Raji (cell line): ENCODE data around the gene PGAP2.

Experiments
- POLR2A ChIP-seq: IDR thresholded peaks from 2 replicates; pipeline ENCODE4 v1.6.1; 2011; ENCODE audit warnings: low read depth, low read length, control low read depth; ENCODE audit not compliant: insufficient read depth

The PGAP2 gene

DNA sequence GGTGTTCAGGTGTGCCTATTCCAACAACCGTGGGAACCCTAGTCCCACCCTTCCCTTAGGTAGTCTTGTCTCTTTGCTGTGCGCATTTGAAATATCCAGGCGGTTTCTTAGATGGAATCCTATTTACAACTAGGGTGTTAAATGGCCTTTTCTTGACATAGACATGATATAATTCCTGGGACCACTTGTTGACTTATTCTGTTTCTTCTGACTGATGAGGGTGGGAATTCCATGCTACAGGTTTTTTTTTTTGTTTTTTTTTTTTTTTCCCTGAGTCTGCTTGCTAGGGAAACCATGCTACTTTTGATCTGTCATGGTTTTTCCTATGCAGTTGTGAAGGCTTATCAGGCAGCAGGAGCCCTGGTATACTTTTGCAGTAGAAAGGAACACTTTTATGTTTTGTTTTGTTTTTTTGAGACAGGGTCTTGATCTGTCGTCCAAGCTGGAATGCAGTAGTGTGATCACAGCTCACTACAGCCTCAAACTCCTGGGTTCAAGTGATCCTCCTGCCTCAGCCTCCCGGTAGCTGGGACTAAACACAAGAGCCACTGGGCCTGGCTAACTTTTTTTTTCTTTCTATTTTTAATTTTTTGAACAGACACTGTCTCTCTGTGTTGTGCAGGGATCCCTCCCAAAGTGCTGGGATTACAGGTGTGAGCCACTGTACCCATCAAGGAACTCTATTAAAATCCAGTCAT is 48.6 kb downstream of the PGAP2 start:
- TF ChIP-seq POLR2A = no peak

- TF ChIP-seq POLR2A = no peak
Observed at GRCh38 chr11:3857628-3858027, 49.3 kb downstream of the PGAP2 start.

DNA sequence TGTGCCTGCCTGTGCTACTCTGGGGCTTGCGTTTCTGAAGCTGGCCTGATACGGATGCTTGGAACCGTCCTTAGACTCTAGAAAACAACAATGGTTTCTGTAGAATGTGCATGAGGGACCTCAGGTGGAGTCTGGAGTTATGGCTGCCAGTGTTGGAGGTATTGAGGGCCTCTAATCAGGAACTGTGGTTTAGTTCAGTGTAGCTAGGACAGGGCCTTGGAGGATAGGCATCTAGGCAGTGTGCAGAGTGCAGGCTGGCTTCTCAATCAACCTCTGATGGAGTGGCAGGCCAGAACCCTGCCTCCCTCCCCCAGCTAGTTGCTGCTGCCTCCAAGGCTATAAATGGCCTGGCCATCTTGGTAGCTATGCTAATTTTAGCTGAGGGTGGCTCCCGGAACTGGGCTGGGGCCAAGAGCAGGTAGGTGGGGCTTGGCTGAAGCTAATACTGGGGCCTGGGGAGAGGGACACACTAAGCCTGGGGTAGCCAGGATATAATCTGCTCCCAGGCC is 51.1 kb downstream of the PGAP2 start:
- TF ChIP-seq POLR2A = peak; percentile 42; the same call in 1 of the 2 replicates

- no peak for TF ChIP-seq POLR2A
Observed at GRCh38 chr11:3860375-3860774, 52.0 kb downstream of the PGAP2 start.

GRCh38 chr11:3861683-3862082 is 53.3 kb downstream of the PGAP2 start:
- TF ChIP-seq POLR2A = no peak

DNA sequence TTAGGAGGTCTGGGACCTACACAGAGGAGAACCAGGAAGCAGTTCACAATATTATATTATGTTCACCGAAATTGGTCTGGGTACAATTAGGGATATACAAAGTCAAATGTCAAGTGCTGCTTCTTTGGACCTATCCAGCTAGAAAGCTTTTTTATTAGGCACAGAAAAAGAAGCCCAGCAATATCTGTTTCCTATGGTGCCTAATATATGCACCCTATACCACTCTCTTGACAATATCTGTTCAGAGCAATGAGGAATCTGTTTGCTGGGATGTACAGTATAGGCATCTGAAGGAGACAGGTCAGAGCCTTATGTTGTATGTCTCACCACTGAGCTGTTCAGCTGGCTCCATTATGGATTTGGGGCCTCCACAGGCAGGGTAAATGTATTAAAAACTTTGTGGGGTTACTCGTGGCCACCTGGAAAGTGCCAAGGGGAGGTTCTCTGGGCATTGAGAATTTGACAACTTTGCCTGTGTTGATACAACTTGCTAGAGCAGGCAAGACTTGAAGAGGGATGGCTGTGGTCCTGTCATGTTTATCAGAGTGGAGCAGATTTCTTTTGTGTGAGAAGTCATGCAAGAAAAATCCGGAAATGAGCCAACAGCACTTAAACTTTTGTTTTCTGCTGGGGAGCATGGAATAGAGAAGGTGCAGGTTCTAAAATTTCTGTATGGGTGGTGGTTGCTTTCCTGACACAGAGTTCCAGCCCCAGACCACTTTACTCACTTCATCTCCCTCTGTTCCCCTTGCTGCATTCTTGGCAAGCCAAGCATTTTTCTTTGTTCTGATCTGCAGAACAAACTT is 57.2 kb downstream of the PGAP2 start:
- no peak for TF ChIP-seq POLR2A

DNA sequence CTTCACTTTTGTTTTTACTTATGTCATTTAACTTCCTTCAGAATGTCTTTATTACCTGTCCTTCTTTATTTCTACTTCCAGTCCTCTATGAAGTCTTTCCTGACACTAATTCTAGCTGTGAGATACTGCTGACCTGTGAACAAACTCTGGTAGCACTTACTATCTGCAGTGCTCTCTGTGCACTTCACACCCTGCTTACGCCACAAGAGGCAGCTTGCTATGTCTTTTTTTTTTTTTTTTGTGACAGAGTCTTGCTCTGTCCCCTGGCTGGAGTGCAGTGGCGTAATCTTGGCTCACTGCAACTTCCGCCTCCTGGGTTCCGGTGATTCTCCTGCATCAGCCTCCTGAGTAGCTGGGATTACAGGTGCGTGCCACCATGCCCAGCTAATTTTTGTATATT is 57.8 kb downstream of the PGAP2 start:
- no peak for TF ChIP-seq POLR2A

- TF ChIP-seq POLR2A = no peak
Observed at GRCh38 chr11:3866836-3867208, 58.5 kb downstream of the PGAP2 start.

GRCh38 chr11:3867209-3868091 is 59.1 kb downstream of the PGAP2 start:
- TF ChIP-seq POLR2A = no peak

GRCh38 chr11:3873712-3874349 is 65.5 kb downstream of the PGAP2 start:
- TF ChIP-seq POLR2A = no peak
